ENCODE results near the gene HLA-DMB.

The HLA-DMB gene

DNA sequence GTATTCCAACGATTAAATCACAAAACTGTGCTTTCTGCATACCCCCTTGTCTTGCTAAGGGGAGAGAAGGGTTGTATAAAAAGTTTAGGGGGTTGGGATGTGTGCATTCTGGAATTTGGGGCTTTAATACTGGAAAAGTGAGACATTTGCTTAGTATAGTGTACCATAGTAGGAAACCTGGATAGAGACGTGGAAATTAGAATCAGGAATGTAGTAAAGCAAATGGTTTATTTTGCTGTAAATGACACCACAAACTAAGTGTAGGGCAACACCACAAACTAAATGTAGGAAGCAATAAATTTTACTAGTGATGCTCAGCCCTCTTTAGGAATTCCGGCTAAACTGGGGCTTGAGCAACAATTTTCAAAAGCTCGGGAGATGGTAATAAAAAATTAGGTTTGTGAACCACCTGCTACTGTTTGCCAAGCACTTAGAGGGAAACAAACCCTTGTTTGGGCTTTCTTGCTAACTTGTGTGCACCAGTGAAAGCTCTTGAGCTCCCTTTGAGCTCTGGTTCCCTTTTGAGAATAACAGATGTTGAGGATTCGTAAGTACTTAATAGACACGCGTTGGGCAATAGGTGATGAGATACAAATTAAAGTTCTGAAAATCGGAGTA, 41.4 kb upstream of the HLA-DMB start:
- TF ChIP-seq, protein P1, sequence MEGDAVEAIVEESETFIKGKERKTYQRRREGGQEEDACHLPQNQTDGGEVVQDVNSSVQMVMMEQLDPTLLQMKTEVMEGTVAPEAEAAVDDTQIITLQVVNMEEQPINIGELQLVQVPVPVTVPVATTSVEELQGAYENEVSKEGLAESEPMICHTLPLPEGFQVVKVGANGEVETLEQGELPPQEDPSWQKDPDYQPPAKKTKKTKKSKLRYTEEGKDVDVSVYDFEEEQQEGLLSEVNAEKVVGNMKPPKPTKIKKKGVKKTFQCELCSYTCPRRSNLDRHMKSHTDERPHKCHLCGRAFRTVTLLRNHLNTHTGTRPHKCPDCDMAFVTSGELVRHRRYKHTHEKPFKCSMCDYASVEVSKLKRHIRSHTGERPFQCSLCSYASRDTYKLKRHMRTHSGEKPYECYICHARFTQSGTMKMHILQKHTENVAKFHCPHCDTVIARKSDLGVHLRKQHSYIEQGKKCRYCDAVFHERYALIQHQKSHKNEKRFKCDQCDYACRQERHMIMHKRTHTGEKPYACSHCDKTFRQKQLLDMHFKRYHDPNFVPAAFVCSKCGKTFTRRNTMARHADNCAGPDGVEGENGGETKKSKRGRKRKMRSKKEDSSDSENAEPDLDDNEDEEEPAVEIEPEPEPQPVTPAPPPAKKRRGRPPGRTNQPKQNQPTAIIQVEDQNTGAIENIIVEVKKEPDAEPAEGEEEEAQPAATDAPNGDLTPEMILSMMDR (IDR thresholded peaks at IDR 0.05; ENCODE audit: low read depth, low read length, missing control alignments) = no peak
- H3K4me3 ChIP-seq (replicated peaks; ENCODE audit: low read depth, low read length) = no peak overlapping the region
- DNase-seq (ENCODE audit: extremely low read depth, low read depth) = no peak

DNA sequence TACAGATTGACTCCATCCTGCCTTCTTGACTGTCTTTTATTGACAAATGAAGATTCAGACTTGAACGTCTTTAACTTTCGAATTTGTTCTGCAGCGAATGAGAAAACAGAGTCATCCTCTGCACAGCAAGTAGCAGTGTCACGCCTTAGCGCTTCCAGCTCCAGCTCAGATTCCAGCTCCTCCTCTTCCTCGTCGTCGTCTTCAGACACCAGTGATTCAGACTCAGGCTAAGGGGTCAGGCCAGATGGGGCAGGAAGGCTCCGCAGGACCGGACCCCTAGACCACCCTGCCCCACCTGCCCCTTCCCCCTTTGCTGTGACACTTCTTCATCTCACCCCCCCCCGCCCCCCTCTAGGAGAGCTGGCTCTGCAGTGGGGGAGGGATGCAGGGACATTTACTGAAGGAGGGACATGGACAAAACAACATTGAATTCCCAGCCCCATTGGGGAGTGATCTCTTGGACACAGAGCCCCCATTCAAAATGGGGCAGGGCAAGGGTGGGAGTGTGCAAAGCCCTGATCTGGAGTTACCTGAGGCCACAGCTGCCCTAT, 39.7 kb upstream of the HLA-DMB start:
- TF ChIP-seq, protein P1 (IDR thresholded peaks at IDR 0.05; ENCODE audit: low read depth, low read length, missing control alignments) = no peak
- no peak for DNase-seq (ENCODE audit: extremely low read depth, low read depth)
- H3K4me3 ChIP-seq (replicated peaks; ENCODE audit: low read depth, low read length) = no peak overlapping the region

DNA sequence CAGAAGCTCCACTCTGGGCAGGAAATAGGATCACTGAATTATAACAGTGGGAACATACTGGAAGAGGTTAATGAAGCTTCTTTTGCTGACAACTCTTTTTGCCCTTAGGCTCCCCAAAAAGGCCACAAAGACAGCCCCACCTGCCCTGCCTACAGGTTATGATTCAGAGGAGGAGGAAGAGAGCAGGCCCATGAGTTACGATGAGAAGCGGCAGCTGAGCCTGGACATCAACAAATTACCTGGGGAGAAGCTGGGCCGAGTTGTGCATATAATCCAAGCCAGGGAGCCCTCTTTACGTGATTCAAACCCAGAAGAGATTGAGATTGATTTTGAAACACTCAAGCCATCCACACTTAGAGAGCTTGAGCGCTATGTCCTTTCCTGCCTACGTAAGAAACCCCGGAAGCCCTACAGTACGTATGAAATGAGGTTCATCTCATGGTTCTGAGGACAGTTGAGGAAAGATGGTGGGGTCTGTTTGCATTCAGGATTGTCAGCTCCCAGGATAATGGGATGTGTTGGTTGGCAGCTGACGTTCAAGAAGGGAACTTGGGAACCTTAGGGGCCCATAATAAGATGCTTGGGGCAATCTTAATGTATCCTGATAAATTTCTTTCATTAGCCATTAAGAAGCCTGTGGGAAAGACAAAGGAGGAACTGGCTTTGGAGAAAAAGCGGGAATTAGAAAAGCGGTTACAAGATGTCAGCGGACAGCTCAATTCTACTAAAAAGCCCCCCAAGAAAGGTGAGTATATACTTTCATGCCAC, 39.1 kb upstream of the HLA-DMB start:
- TF ChIP-seq, protein P1 (IDR thresholded peaks at IDR 0.05; ENCODE audit: low read depth, low read length, missing control alignments) = no peak
- no peak overlapping the region for H3K4me3 ChIP-seq (replicated peaks; ENCODE audit: low read depth, low read length)
- DNase-seq (ENCODE audit: extremely low read depth, low read depth) = no peak

DNA sequence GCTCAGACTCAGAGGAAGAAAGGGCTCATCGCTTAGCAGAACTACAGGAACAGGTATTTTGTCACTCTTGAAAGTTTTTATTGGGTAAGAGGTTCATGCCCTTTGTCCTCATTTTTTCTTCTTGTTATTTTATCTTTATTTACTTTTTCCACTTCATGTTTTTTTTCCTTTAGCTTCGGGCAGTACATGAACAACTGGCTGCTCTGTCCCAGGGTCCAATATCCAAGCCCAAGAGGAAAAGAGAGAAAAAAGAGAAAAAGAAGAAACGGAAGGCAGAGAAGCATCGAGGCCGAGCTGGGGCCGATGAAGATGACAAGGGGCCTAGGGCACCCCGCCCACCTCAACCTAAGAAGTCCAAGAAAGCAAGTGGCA, 37.1 kb upstream of the HLA-DMB start:
- TF ChIP-seq, protein P1 (IDR thresholded peaks at IDR 0.05; ENCODE audit: low read depth, low read length, missing control alignments) = no peak
- no peak overlapping the region for H3K4me3 ChIP-seq (replicated peaks; ENCODE audit: low read depth, low read length)
- DNase-seq (ENCODE audit: extremely low read depth, low read depth) = no peak

DNA sequence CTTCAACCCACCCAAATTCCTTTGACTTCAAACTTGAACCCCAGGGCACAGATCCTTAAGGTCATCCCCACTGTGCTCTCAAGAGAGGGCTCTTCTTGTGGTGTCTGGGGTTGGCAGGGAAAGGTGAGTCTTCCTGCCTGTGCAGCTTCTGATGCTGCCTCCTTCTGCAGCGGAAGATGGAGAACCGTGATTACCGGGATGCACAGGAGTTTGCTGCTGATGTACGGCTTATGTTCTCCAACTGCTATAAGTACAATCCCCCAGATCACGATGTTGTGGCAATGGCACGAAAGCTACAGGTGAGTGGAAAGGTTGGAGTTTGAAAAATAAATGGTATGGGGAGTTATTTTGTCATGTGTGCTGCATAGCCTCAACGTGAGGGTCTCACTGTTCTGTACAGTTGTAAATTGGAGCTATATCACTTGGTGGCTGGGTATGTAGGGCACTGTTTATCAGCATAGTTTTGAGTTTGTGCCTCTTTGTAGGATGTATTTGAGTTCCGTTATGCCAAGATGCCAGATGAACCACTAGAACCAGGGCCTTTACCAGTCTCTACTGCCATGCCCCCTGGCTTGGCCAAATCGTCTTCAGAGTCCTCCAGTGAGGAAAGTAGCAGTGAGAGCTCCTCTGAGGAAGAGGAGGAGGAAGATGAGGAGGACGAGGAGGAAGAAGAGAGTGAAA, 36.6 kb upstream of the HLA-DMB start:
- TF ChIP-seq, protein P1 (IDR thresholded peaks at IDR 0.05; ENCODE audit: low read depth, low read length, missing control alignments) = no peak
- no peak overlapping the region for H3K4me3 ChIP-seq (replicated peaks; ENCODE audit: low read depth, low read length)
- DNase-seq (ENCODE audit: extremely low read depth, low read depth) = no peak

DNA sequence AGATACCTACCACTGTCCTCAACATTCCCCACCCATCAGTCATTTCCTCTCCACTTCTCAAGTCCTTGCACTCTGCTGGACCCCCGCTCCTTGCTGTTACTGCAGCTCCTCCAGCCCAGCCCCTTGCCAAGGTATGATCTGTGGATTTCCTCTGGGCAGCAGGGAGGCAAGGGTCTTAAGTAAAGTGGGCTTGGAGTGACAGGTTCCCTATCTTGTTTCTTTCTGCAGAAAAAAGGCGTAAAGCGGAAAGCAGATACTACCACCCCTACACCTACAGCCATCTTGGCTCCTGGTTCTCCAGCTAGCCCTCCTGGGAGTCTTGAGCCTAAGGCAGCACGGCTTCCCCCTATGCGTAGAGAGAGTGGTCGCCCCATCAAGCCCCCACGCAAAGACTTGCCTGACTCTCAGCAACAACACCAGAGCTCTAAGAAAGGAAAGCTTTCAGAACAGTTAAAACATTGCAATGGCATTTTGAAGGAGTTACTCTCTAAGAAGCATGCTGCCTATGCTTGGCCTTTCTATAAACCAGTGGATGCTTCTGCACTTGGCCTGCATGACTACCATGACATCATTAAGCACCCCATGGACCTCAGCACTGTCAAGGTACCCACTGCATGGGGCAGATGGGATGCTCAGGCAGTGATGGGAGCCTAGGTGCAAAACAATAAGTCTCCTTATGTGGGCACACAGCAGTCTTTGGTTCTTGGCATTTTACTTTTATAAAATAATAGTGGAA, 35.7 kb upstream of the HLA-DMB start:
- DNase-seq (ENCODE audit: extremely low read depth, low read depth) = no peak
- TF ChIP-seq, protein P1 (IDR thresholded peaks at IDR 0.05; ENCODE audit: low read depth, low read length, missing control alignments) = no peak
- peak overlapping the region; percentile 97 for H3K4me3 ChIP-seq (replicated peaks; ENCODE audit: low read depth, low read length)

Data from HFF-Myc (cell line).